Measurements from ENCODE around the gene CUEDC2.

CUEDC2 gene

GRCh38 chr10:102408131-102408727 lies 24.1 kb downstream of the CUEDC2 start:
- no peak overlapping the region for H3K4me3 ChIP-seq (ENCODE audit: low read length)

GRCh38 chr10:102407425-102408130 lies 24.8 kb downstream of the CUEDC2 start:
- DNase-seq (ENCODE audit: low read depth) = no peak
- TF ChIP-seq CTCF (conservative IDR thresholded peaks at IDR 0.05; ENCODE audit: low read length) = no peak

More at GRCh38 chr10:102408131-102408727, 24.1 kb downstream of the CUEDC2 start:
- DNase-seq (ENCODE audit: low read depth) = no peak
- no peak for TF ChIP-seq CTCF (conservative IDR thresholded peaks at IDR 0.05; ENCODE audit: low read length)

GRCh38 chr10:102406815-102407214 lies 25.6 kb downstream of the CUEDC2 start:
- TF ChIP-seq CTCF (conservative IDR thresholded peaks at IDR 0.05; ENCODE audit: low read length) = no peak
- H3K4me3 ChIP-seq (ENCODE audit: low read length) = no peak overlapping the region
- no peak for DNase-seq (ENCODE audit: low read depth)

More at GRCh38 chr10:102407425-102408130, 24.8 kb downstream of the CUEDC2 start:
- no peak overlapping the region for H3K4me3 ChIP-seq (ENCODE audit: low read length)

GRCh38 chr10:102405632-102406031 lies 26.7 kb downstream of the CUEDC2 start:
- no peak for DNase-seq (ENCODE audit: low read depth)
- H3K4me3 ChIP-seq (ENCODE audit: low read length) = no peak overlapping the region
- TF ChIP-seq CTCF (conservative IDR thresholded peaks at IDR 0.05; ENCODE audit: low read length) = no peak

GRCh38 chr10:102405108-102405571 lies 27.2 kb downstream of the CUEDC2 start:
- DNase-seq (ENCODE audit: low read depth) = no peak
- H3K4me3 ChIP-seq (ENCODE audit: low read length) = no peak overlapping the region
- no peak for TF ChIP-seq CTCF (conservative IDR thresholded peaks at IDR 0.05; ENCODE audit: low read length)

GRCh38 chr10:102404361-102405107 lies 27.8 kb downstream of the CUEDC2 start:
- no peak for TF ChIP-seq CTCF (conservative IDR thresholded peaks at IDR 0.05; ENCODE audit: low read length)
- H3K4me3 ChIP-seq (ENCODE audit: low read length) = no peak overlapping the region
- DNase-seq (ENCODE audit: low read depth) = no peak
